Keratinocyte (primary cell): ENCODE measurements around the gene BMP7. TPM values are rescaled to one million over a fixed set of nuclear protein-coding genes. Genes with fewer than 3 reads are reported as not detected.

Experiments
- DNase-seq: peaks from one replicate; pipeline ENCODE4 v3.0.0-alpha.2; 2011; ENCODE audit warnings: low read depth, missing footprints, low spot score
- FAIRE-seq: peaks from 2 replicates; lab custom pipeline; 2011; peaks lifted over from hg19 to GRCh38; lab: Jason Lieb, UNC
- H2AFZ ChIP-seq: 2 replicates; pipeline ENCODE4 v1.6.0; 2012; ENCODE audit warnings: low read length, control low read depth, inconsistent platforms; ENCODE audit not compliant: control insufficient read depth
- H3K27ac ChIP-seq: 2 replicates; pipeline ENCODE4 v1.5.1; 2011; ENCODE audit warnings: low read length; ENCODE audit not compliant: control insufficient read depth, insufficient read depth
- H3K27me3 ChIP-seq: 3 replicates; pipeline ENCODE4 v1.6.0; 2011; ENCODE audit warnings: low read length; ENCODE audit not compliant: control insufficient read depth, insufficient read depth; ENCODE audit errors: extremely low read depth
- H3K36me3 ChIP-seq, 2 experiments: 2 replicates in 1 of 2; 3 replicates in 1 of 2; pipeline ENCODE4 v1.5.1; 2011; ENCODE audit warnings: low read length in 2 of 2, mild to moderate bottlenecking in 1 of 2; ENCODE audit not compliant: control insufficient read depth in 2 of 2, insufficient read depth in 2 of 2; ENCODE audit errors: extremely low read depth in 1 of 2
- H3K4me1 ChIP-seq: 3 replicates; pipeline ENCODE4 v1.5.1; 2011; ENCODE audit warnings: low read length; ENCODE audit not compliant: control insufficient read depth, insufficient read depth; ENCODE audit errors: extremely low read depth
- H3K4me2 ChIP-seq: 3 replicates; pipeline ENCODE4 v1.6.0; 2011; ENCODE audit warnings: low read depth, low read length; ENCODE audit not compliant: control insufficient read depth, insufficient read depth; ENCODE audit errors: extremely low read depth
- H3K4me3 ChIP-seq, 3 experiments: fragments of 200-600 bp in 1 of 3; sonication (generic) in 1 of 3; 2 replicates in 2 of 3; 3 replicates in 1 of 3; pipeline ENCODE4 v1.5.1; 2011 to 2016; ENCODE audit warnings: low read length in 3 of 3, mild to moderate bottlenecking in 3 of 3, control low read depth in 2 of 3, inconsistent platforms in 1 of 3, low read depth in 1 of 3, mixed read lengths in 1 of 3, mixed run types in 1 of 3, moderate library complexity in 1 of 3; ENCODE audit not compliant: control insufficient read depth in 2 of 3, insufficient read depth in 2 of 3; ENCODE audit errors: extremely low read depth in 1 of 3
- H3K79me2 ChIP-seq: 2 replicates; pipeline ENCODE4 v1.6.0; 2012; ENCODE audit warnings: low read length; ENCODE audit not compliant: control insufficient read depth, insufficient read depth
- H3K9ac ChIP-seq: 3 replicates; pipeline ENCODE4 v1.6.0; 2011; ENCODE audit warnings: low read length; ENCODE audit not compliant: control insufficient read depth, insufficient read depth; ENCODE audit errors: extremely low read depth
- H3K9me1 ChIP-seq: 3 replicates; pipeline ENCODE4 v1.6.0; 2011; ENCODE audit warnings: low read length; ENCODE audit not compliant: control insufficient read depth, insufficient read depth; ENCODE audit errors: extremely low read depth
- H3K9me3 ChIP-seq: 2 replicates; pipeline ENCODE4 v1.5.1; 2012; ENCODE audit warnings: low read depth, low read length; ENCODE audit not compliant: control insufficient read depth
- H4K20me1 ChIP-seq: 3 replicates; pipeline ENCODE4 v1.6.0; 2011; ENCODE audit warnings: low read length; ENCODE audit not compliant: control insufficient read depth, insufficient read depth; ENCODE audit errors: extremely low read depth
- EZH2 ChIP-seq: IDR thresholded peaks from one replicate; pipeline ENCODE4 v1.6.1; 2012; ENCODE audit warnings: inconsistent platforms, mild to moderate bottlenecking, low read length, moderate library complexity
- dilution Hi-C: fragments of 300-500 bp; cut with MboI; formaldehyde crosslinking; loops from one replicate; pipeline ENCODE4 v1.7.0; 2020; ENCODE audit warnings: low sequenced_read_pairs; ENCODE audit not compliant: extremely low pct_ligation_motif_present
- polyA plus RNA-seq, 5 experiments: library from polyadenylated mRNA; depleted of rRNA in 3 of 5; stranded (reverse) in 3 of 5; stranded (forward) in 1 of 5; unstranded in 1 of 5; fragments of >200 nt; gene quantifications; 1 replicate in 1 of 5; 2 replicates in 3 of 5; 3 replicates in 1 of 5; pipeline versions ENCODE4 v1.2.1 to v1.2.3, GENCODE V29; 2011 to 2012; ENCODE audit warnings: missing spikeins in 2 of 5, low read depth in 1 of 5, low replicate concordance in 1 of 5
- TF ChIP-seq, protein P1 (sequence below), 3 experiments: IDR thresholded peaks in 1 of 3; conservative IDR thresholded peaks in 1 of 3; optimal IDR thresholded peaks in 1 of 3; 2 replicates in 2 of 3; 3 replicates in 1 of 3; pipeline versions ENCODE3 to v1.5.1; 2011; ENCODE audit warnings: low read length in 3 of 3, mild to moderate bottlenecking in 3 of 3, moderate library complexity in 2 of 3, control low read depth in 1 of 3, inconsistent platforms in 1 of 3; ENCODE audit not compliant: insufficient read depth in 2 of 3; ENCODE audit errors: extremely low read depth in 1 of 3

BMP7 gene
- polyA plus RNA-seq, 1 donor (not counting 4 experiments of a cell fraction or from before 2014, with no cell fraction given) = 0.29 TPM

DNA sequence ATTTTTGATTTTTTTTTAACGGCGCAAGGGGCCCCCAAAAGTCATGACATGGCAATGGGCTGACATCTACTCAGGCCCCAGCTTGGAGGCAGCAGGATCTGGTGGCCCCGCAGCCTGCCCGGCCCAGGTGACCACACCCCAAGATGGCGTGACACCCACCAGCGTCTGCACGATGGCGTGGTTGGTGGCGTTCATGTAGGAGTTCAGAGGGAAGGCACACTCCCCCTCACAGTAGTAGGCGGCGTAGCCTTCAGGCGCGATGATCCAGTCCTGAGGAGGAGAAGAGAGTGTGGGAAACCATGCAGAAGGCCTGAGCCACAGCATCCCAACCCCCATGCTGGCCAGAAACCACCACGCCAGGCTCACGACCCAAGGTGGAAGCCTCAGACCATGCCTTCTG is 93.4 kb downstream of the BMP7 start:
- Histone ChIP-seq H3K27me3 (peaks cover 4% of the 10 kb centered on the region), H3K27ac (no peak overlapping the region), H3K4me2 (no peak overlapping the region), H2AFZ (no peak overlapping the region), H3K9ac (no peak overlapping the region), H4K20me1 (no peaks in the 10 kb centered on the region), H3K36me3 (no peaks in the 10 kb centered on the region), H3K4me3 (no peak overlapping the region), H3K9me1 (no peaks in the 10 kb centered on the region), H3K79me2 (no peaks in the 10 kb centered on the region), H3K9me3 (no peaks in the 10 kb centered on the region), H3K4me1 (no peaks in the 10 kb centered on the region)
- FAIRE-seq (no peak), DNase-seq (no peak)
- TF ChIP-seq, protein P1, sequence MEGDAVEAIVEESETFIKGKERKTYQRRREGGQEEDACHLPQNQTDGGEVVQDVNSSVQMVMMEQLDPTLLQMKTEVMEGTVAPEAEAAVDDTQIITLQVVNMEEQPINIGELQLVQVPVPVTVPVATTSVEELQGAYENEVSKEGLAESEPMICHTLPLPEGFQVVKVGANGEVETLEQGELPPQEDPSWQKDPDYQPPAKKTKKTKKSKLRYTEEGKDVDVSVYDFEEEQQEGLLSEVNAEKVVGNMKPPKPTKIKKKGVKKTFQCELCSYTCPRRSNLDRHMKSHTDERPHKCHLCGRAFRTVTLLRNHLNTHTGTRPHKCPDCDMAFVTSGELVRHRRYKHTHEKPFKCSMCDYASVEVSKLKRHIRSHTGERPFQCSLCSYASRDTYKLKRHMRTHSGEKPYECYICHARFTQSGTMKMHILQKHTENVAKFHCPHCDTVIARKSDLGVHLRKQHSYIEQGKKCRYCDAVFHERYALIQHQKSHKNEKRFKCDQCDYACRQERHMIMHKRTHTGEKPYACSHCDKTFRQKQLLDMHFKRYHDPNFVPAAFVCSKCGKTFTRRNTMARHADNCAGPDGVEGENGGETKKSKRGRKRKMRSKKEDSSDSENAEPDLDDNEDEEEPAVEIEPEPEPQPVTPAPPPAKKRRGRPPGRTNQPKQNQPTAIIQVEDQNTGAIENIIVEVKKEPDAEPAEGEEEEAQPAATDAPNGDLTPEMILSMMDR (optimal IDR thresholded peaks at IDR 0.05 in 1 of 3, IDR thresholded peaks at IDR 0.05 in 1 of 3, conservative IDR thresholded peaks at IDR 0.05 in 1 of 3; ENCODE audit: extremely low read depth in 1 of 3, insufficient read depth in 2 of 3, low read length in 3 of 3) = no peak
- no peak for TF ChIP-seq EZH2
- dilution Hi-C loops = no loop called here

DNA sequence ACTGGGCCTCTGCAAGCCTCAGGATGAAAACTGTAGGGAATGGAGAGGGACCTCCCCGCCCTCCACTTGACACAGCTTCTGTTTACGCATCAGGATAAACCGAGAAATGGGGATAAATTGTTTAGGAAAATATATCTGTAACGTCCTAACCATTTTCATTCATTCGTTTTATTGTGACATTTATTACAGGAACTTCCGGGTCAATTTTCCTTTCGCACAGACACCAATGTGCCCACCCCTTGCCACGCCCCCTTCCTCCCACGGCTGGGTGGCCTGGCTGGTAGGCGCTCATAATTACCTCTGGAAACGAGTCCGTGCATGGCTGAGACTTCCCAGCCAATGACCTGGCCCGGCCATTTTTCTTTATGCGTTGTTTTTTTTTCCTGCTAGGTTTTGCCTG is 96.1 kb downstream of the BMP7 start:
- Histone ChIP-seq H3K9me3 (no peaks in the 10 kb centered on the region), H2AFZ (no peak overlapping the region), H3K4me1 (no peaks in the 10 kb centered on the region), H3K36me3 (no peaks in the 10 kb centered on the region), H3K79me2 (no peaks in the 10 kb centered on the region), H3K27me3 (peaks cover 4% of the 10 kb centered on the region), H3K4me3 (no peak overlapping the region), H3K27ac (no peak overlapping the region), H4K20me1 (no peaks in the 10 kb centered on the region), H3K4me2 (no peak overlapping the region), H3K9ac (no peak overlapping the region), H3K9me1 (no peaks in the 10 kb centered on the region)
- no peak for FAIRE-seq
- no peak for DNase-seq
- dilution Hi-C loops = no loop called here
- no peak for TF ChIP-seq EZH2
- TF ChIP-seq, protein P1 (optimal IDR thresholded peaks at IDR 0.05 in 1 of 3, IDR thresholded peaks at IDR 0.05 in 1 of 3, conservative IDR thresholded peaks at IDR 0.05 in 1 of 3; ENCODE audit: extremely low read depth in 1 of 3, insufficient read depth in 2 of 3, low read length in 3 of 3) = no peak
